Measurements from ENCODE around the gene IPCEF1. TPM values are rescaled to one million over a fixed set of nuclear protein-coding genes. Genes with fewer than 3 reads are reported as not detected.
A peak's percentile ranks its signal among the peaks of the same experiment; 100 is the strongest.

IPCEF1 gene
- total RNA-seq, 1 experiment from 2014 or later: not detected

GRCh38 chr6:154297210-154297609 lies 59.4 kb downstream of the IPCEF1 start:
- DNase-seq (ENCODE audit: low spot score): no peak

GRCh38 chr6:154295733-154296132 lies 60.9 kb downstream of the IPCEF1 start:
- no peak for DNase-seq (ENCODE audit: low spot score)

- DNase-seq (ENCODE audit: low spot score): peak; percentile 65
Measured at GRCh38 chr6:154292855-154293519, 63.6 kb downstream of the IPCEF1 start.

GRCh38 chr6:154292066-154292465 lies 64.5 kb downstream of the IPCEF1 start:
- no peak for DNase-seq (ENCODE audit: low spot score)

DNA sequence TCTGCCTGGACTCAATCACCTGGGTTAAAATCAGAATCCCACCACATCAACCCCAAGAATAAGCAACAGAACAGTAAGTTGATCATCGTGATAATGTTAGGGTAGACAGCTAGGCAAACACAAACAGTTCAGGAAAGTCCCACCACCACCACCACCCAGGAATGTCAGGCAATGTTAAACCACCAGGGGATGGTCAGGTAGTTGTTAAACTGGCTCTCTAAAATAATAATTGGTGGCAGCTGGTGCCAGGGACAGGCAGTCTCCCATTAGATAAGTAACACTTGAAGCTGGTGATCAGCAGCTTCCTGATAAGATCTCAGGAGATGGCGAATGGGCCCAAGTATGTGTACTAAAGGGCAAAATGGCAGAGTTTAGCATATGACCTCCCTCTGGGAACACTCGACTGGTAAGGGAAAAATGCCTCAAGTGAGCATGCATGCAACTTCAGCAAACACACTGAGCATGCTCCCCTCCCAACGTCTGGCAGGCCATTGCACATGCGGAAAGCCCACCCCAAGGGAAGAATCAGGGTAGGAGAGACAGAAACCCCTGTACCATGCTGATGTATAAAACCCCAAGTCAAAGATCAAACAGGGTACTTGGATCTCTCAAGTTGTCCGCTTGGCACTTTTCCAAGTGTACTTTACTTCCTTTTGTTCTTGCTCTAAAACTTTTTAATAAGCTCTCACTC lies 66.6 kb downstream of the IPCEF1 start:
- DNase-seq (ENCODE audit: low spot score): peak; percentile 60

DNA sequence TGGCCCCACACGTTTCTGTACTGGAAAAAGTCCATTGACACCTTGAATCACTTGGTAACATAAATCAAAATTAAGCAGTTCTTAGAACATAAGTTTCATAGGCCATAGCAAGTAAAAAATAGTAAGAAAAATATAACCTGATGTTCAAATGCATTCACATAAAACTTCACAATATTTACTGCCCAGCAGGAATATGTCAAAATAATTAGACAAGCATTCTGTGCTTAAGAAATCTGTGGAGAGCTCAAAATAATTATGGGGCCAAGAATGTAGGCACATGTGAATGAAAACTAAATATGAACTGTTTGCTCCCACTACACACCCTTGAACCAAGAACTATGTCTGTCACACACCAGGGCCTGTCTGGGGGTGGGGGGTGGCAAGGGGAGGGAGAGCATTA lies 70.8 kb downstream of the IPCEF1 start:
- DNase-seq (ENCODE audit: low spot score): no peak

GRCh38 chr6:154284313-154284853 lies 72.2 kb downstream of the IPCEF1 start:
- no peak for DNase-seq (ENCODE audit: low spot score)

DNA sequence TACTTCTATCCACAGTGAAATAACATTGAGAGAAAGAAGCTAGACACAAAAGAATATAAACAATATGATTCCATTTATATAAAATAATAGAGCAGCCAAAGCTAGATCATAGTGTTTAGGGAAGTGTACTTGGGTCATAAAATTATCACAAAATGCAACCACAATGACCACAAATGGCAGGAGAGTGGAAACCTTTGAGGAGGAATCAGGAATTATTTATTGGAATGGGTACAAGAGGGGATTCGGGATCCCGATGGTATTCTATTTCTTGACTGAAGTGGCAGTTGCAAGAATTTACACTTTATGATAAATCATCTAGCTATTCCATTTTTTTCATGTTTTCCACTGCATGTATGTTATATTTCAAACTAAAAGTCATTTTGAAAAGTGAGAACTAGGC lies 76.1 kb downstream of the IPCEF1 start:
- no peak for DNase-seq (ENCODE audit: low spot score)

DNA sequence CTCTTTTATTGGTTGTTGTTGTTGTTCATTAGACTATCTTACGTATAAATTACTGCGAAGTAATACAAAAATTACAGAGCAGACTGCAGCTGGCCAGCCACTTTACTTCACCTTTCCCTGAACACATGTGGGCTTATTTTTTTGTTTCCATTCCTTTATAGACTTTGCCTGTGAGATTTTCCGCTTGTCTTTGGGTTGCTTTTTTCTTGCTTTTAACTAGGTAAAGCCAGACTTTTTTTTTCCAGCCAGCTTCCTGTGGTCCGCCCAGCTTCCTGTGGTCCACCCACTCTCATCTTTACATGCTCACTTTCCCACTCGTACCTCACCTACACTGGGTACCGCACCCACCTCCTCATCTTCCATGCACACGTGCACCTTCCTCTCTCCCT lies 79.0 kb downstream of the IPCEF1 start:
- DNase-seq (ENCODE audit: low spot score): no peak

DNA sequence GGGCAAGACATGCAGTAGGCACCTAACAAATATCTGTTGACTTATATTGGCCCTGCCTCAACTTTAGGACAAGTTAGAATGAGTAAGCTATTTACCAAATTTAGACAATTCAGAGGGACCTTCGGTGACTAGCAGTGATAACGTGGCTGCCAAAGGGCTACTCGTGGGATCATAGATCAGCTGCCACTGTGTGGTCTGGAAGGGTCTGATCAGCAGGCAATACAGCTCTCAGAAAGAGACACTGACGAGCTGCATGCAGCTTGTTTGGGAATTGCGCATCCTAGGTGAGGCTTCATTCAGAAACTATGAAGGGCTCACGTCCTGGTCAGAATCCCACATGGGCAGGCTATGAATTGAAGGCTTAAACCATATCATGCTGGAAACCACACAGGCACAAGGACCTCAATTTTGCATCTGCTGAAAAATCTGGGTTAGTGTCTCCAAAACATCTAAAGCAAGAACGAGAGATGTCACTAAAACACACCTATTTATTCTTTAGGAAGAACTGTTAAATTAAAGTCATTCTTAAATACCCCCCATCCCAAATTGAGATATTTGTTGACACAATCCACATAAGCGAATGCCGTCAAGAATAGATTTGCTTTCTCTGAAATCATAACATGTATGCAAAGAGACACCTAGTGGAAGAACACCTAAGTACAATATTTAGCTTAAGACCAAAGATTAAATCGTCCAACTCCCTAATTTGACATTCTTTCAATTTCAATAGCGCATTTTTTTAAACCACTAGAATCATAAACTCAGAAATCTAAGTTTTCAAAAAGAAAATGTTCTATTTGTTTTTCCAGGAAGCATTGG lies 79.6 kb downstream of the IPCEF1 start:
- peak; percentile 27 for DNase-seq (ENCODE audit: low spot score)

DNA sequence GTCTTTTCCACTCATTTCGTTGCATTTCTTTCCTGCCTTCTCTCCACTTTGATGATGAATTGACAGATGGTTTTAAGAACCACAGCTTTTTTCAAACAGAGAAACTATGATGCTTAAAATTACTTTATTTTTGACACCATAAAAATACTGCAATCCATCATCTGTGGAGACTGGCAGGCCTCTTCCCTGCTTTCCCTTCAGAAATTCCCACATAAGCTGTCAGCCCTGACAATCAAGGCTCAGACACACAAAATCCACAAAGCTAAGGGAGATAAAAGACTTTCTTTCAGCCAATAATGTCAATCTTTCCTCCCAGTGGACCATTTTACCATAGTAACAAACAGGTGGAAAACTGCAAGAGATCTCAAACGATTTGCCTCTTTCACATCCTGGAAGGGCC lies 82.4 kb downstream of the IPCEF1 start:
- no peak for DNase-seq (ENCODE audit: low spot score)

- no peak for DNase-seq (ENCODE audit: low spot score)
Measured at GRCh38 chr6:154268486-154268885, 88.1 kb downstream of the IPCEF1 start.

- no peak for DNase-seq (ENCODE audit: low spot score)
Measured at GRCh38 chr6:154267508-154268106, 89.0 kb downstream of the IPCEF1 start.

- no peak for DNase-seq (ENCODE audit: low spot score)
Measured at GRCh38 chr6:154266560-154267099, 90.0 kb downstream of the IPCEF1 start.

DNA sequence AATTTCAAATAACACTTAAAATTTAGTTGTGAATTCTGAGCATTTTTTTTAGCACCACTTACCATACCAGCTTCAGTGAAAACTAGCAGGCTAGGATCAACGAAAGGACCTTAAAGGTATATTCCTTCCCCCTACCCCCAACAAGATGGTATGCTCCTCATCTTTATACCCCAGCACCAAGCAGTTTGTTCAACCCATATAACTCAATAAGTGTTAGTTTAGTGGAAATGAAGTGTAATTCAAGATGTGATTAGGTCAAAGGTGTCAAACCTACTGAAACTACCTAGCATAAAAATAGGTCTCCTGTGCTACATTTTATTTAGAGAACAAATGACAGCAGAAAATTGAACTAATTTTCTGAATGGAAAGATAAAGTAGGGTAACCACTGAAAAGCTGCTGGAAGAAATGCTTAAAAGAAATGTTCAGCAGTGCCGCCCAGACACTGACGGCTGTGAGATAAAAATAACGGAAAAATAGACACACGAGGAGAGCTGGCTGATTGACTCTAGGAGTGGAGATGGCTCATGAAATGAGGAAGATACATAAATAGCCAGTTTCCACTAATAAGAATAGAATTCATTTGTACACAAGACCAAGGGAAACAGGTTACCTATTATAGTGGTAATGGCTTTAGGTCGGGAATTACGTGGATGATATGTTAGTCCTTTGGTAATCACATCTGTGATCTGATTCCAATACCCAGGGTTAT lies 94.8 kb downstream of the IPCEF1 start:
- DNase-seq (ENCODE audit: low spot score): no peak

GRCh38 chr6:154258064-154258757 lies 98.4 kb downstream of the IPCEF1 start:
- DNase-seq (ENCODE audit: low spot score): no peak

GRCh38 chr6:154257067-154257466 lies 99.5 kb downstream of the IPCEF1 start:
- DNase-seq (ENCODE audit: low spot score): no peak

GRCh38 chr6:154252678-154253077 lies 103.9 kb downstream of the IPCEF1 start:
- DNase-seq (ENCODE audit: low spot score): no peak

- DNase-seq (ENCODE audit: low spot score): no peak
Measured at GRCh38 chr6:154251116-154251515, 105.5 kb downstream of the IPCEF1 start.

Data from HT-29 (cell line).